Bronchial epithelial cell (primary cell): ENCODE measurements around the gene TMCO4. TPM values are rescaled to one million over a fixed set of nuclear protein-coding genes. Genes with fewer than 3 reads are reported as not detected.
"Not testable (repeated sequence)": the region's sequence is repeated elsewhere in the genome, so short reads cannot be mapped to it uniquely, and the experiment has no call there.

Source experiments
- DNase-seq: peaks from one replicate; pipeline ENCODE4 v3.0.0-alpha.2; 2010; ENCODE audit warnings: low read depth
- FAIRE-seq: peaks from 2 replicates; lab custom pipeline; 2011; peaks lifted over from hg19 to GRCh38; lab: Jason Lieb, UNC
- H3K27me3 ChIP-seq: 2 replicates; pipeline ENCODE4 v1.5.1; 2011; ENCODE audit warnings: low read length; ENCODE audit not compliant: control insufficient read depth, insufficient read depth
- H3K36me3 ChIP-seq: 2 replicates; pipeline ENCODE4 v1.5.1; 2011; ENCODE audit warnings: low read length; ENCODE audit not compliant: control insufficient read depth, insufficient read depth
- H3K4me3 ChIP-seq: 2 replicates; pipeline ENCODE4 v1.5.1; 2011; ENCODE audit warnings: mild to moderate bottlenecking, low read depth, low read length, control low read depth
- CTCF ChIP-seq: IDR thresholded peaks from 2 replicates; pipeline ENCODE4 v1.5.1; 2011; ENCODE audit warnings: mild to moderate bottlenecking, moderate library complexity, low read length, control low read depth, inconsistent platforms; ENCODE audit not compliant: insufficient read depth, severe bottlenecking
- total RNA-seq: library from RNA; depleted of rRNA; stranded (reverse); fragments of >200 nt; gene quantifications from 2 replicates; pipeline ENCODE4 v1.2.1, GENCODE V29; 2014

Gene TMCO4
- total RNA-seq, 1 donor from 2014 or later = 2.6 TPM

- Histone ChIP-seq H3K27me3 (no peaks in the 10 kb centered on the region), H3K36me3 (no peaks in the 10 kb centered on the region), H3K4me3 (no peak overlapping the region)
- DNase-seq (no peak), FAIRE-seq (no peak)
- no peak for TF ChIP-seq CTCF
Measured at GRCh38 chr1:19637606-19638005, 162.1 kb downstream of the TMCO4 start.

- H3K4me3 ChIP-seq, DNase-seq, FAIRE-seq, H3K36me3 ChIP-seq, H3K27me3 ChIP-seq: not testable (repeated sequence)
Measured at GRCh38 chr1:19636749-19637148, 163.0 kb downstream of the TMCO4 start.

- H3K4me3 ChIP-seq = no peak overlapping the region
- H3K27me3 ChIP-seq = no peaks in the 10 kb centered on the region
- TF ChIP-seq CTCF = no peak
- DNase-seq (no peak), FAIRE-seq (no peak)
- no peaks in the 10 kb centered on the region for H3K36me3 ChIP-seq
Measured at GRCh38 chr1:19636065-19636464, 163.7 kb downstream of the TMCO4 start.

GRCh38 chr1:19635646-19636045 is 164.1 kb downstream of the TMCO4 start:
- peak; percentile 64 for DNase-seq
- no peaks in the 10 kb centered on the region for H3K27me3 ChIP-seq
- no peak for TF ChIP-seq CTCF
- H3K36me3 ChIP-seq = no peaks in the 10 kb centered on the region
- no peak overlapping the region for H3K4me3 ChIP-seq
- FAIRE-seq = no peak

- H3K27me3 ChIP-seq, H3K36me3 ChIP-seq, FAIRE-seq, DNase-seq, H3K4me3 ChIP-seq: not testable (repeated sequence)
Measured at GRCh38 chr1:19635064-19635463, 164.7 kb downstream of the TMCO4 start.

- DNase-seq (no peak), FAIRE-seq (no peak)
- Histone ChIP-seq H3K4me3 (no peak overlapping the region), H3K27me3 (no peaks in the 10 kb centered on the region), H3K36me3 (no peaks in the 10 kb centered on the region)
- no peak for TF ChIP-seq CTCF
Measured at GRCh38 chr1:19633106-19633505, 166.6 kb downstream of the TMCO4 start.

Other genes with a start within 250 kb of the TMCO4 start
- gene NBL1, start 155.6 kb downstream of the TMCO4 start, total RNA-seq = 55.3 and 108 TPM in 2 replicates
- gene HTR6, start 135.0 kb downstream of the TMCO4 start, total RNA-seq = not detected in 2 replicates
- gene RNF186, start 15.4 kb upstream of the TMCO4 start, total RNA-seq = not detected in 2 replicates
- gene OTUD3, start 82.5 kb upstream of the TMCO4 start, total RNA-seq = 7.1 and 9.2 TPM in 2 replicates
- gene PLA2G2E, start 123.7 kb upstream of the TMCO4 start, total RNA-seq = not detected in 2 replicates
- gene PLA2G2A, start 179.7 kb upstream of the TMCO4 start, total RNA-seq = not detected in 2 replicates